HG02840 (cell line): Measurements from ENCODE around the gene RNF220.

ENCODE experiments used
- ATAC-seq: cut with Tn5 transposase; IDR thresholded peaks from one replicate; pipeline ENCODE4 v1.9.1; 2021; ENCODE audit warnings: mild to moderate bottlenecking, moderate library complexity, moderate number of reproducible peaks; ENCODE audit not compliant: unreplicated experiment, low FRiP score

The RNF220 gene

GRCh38 chr1:44630116-44630515 is 225.1 kb downstream of the RNF220 start:
- ATAC-seq: no peak

GRCh38 chr1:44631333-44631646 is 226.2 kb downstream of the RNF220 start:
- peak; percentile 4 for ATAC-seq

GRCh38 chr1:44631647-44632539 is 226.8 kb downstream of the RNF220 start:
- peak; percentile 60 for ATAC-seq

GRCh38 chr1:44632598-44632997 is 227.5 kb downstream of the RNF220 start:
- ATAC-seq: no peak

GRCh38 chr1:44634606-44635189 is 229.6 kb downstream of the RNF220 start:
- ATAC-seq: no peak

- no peak for ATAC-seq
Measured at GRCh38 chr1:44635439-44635838, 230.4 kb downstream of the RNF220 start.

- ATAC-seq: no peak
Measured at GRCh38 chr1:44636083-44636687, 231.1 kb downstream of the RNF220 start.

- no peak for ATAC-seq
Measured at GRCh38 chr1:44636688-44637598, 231.9 kb downstream of the RNF220 start.

- no peak for ATAC-seq
Measured at GRCh38 chr1:44637702-44638411, 232.8 kb downstream of the RNF220 start.

- no peak for ATAC-seq
Measured at GRCh38 chr1:44640200-44640853, 235.3 kb downstream of the RNF220 start.

- no peak for ATAC-seq
Measured at GRCh38 chr1:44641126-44642102, 236.4 kb downstream of the RNF220 start.

- no peak for ATAC-seq
Measured at GRCh38 chr1:44642255-44642654, 237.2 kb downstream of the RNF220 start.

- no peak for ATAC-seq
Measured at GRCh38 chr1:44642925-44643324, 237.9 kb downstream of the RNF220 start.

GRCh38 chr1:44643721-44644334 is 238.8 kb downstream of the RNF220 start:
- no peak for ATAC-seq

GRCh38 chr1:44644806-44645205 is 239.8 kb downstream of the RNF220 start:
- ATAC-seq: no peak

- ATAC-seq: no peak
Measured at GRCh38 chr1:44645476-44646244, 240.6 kb downstream of the RNF220 start.
